SK-N-MC (cell line): Measurements from ENCODE around the gene PTPN12.
"Not testable (repeated sequence)": the region's sequence is repeated elsewhere in the genome, so short reads cannot be mapped to it uniquely, and the experiment has no call there.

ENCODE experiments used
- DNase-seq: peaks from one replicate; pipeline ENCODE4 v3.0.0-alpha.2; 2011; ENCODE audit warnings: low read depth, low spot score
- H3K27ac ChIP-seq: fragments of 200-600 bp; sonication (generic); 2 replicates; pipeline ENCODE4 v1.5.1; 2016; ENCODE audit warnings: mixed run types
- H3K36me3 ChIP-seq: fragments of 200-600 bp; sonication (generic); 2 replicates; pipeline ENCODE4 v1.6.1; 2017; ENCODE audit warnings: antibody characterized with exemption, low read length, mixed read lengths; ENCODE audit not compliant: insufficient read depth
- H3K4me3 ChIP-seq: fragments of 200-600 bp; sonication (generic); 2 replicates; pipeline ENCODE4 v1.5.1; 2016
- H3K9ac ChIP-seq: fragments of 200-600 bp; sonication (generic); 2 replicates; pipeline ENCODE4 v1.8.0; 2017; ENCODE audit warnings: mixed run types, mixed read lengths; ENCODE audit not compliant: insufficient read length
- H3K9me3 ChIP-seq: fragments of 200-600 bp; sonication (generic); 2 replicates; pipeline ENCODE4 v1.6.1; 2017; ENCODE audit warnings: low read depth, mild to moderate bottlenecking, antibody characterized with exemption, low read length, moderate library complexity, mixed read lengths
- EZH2 ChIP-seq: fragments of 200-600 bp; sonication (generic); IDR thresholded peaks from one replicate; pipeline ENCODE4 v1.6.1; 2017; ENCODE audit warnings: antibody characterized with exemption
- FOXP2 ChIP-seq: optimal IDR thresholded peaks from 2 replicates; pipeline ENCODE3; 2011; ENCODE audit warnings: mild to moderate bottlenecking, moderate library complexity; ENCODE audit not compliant: insufficient read depth; ENCODE audit errors: extremely low read length, control extremely low read depth
- POLR2AphosphoS5 ChIP-seq: IDR thresholded peaks from 2 replicates; pipeline ENCODE4 v1.6.1; 2012; ENCODE audit warnings: mild to moderate bottlenecking, low read depth, low read length, borderline replicate concordance

Gene PTPN12

GRCh38 chr7:77520261-77520660 is 16.8 kb upstream of the PTPN12 start:
- Histone ChIP-seq H3K36me3 (no peaks in the 10 kb centered on the region), H3K27ac (no peak overlapping the region), H3K4me3 (no peak overlapping the region), H3K9ac (no peak overlapping the region), H3K9me3 (no peaks in the 10 kb centered on the region)
- no peak for TF ChIP-seq POLR2AphosphoS5
- no peak for TF ChIP-seq EZH2
- TF ChIP-seq FOXP2 = no peak
- no peak for DNase-seq

- not testable (repeated sequence) for H3K9ac ChIP-seq, H3K4me3 ChIP-seq, H3K36me3 ChIP-seq, H3K27ac ChIP-seq, H3K9me3 ChIP-seq, DNase-seq
Observed at GRCh38 chr7:77521537-77521936, 15.6 kb upstream of the PTPN12 start.

- H3K9ac ChIP-seq = no peak overlapping the region
- DNase-seq = no peak
- H3K27ac ChIP-seq = no peak overlapping the region
- TF ChIP-seq POLR2AphosphoS5 (no peak), EZH2 (no peak), FOXP2 (no peak)
- H3K36me3 ChIP-seq = no peaks in the 10 kb centered on the region
- H3K9me3 ChIP-seq = no peaks in the 10 kb centered on the region
- H3K4me3 ChIP-seq = no peak overlapping the region
Observed at GRCh38 chr7:77524731-77525130, 12.4 kb upstream of the PTPN12 start.

GRCh38 chr7:77525231-77525630 is 11.9 kb upstream of the PTPN12 start:
- Histone ChIP-seq H3K9me3 (no peaks in the 10 kb centered on the region), H3K4me3 (no peak overlapping the region), H3K27ac (no peak overlapping the region), H3K9ac (no peak overlapping the region), H3K36me3 (no peaks in the 10 kb centered on the region)
- no peak for DNase-seq
- TF ChIP-seq EZH2 (no peak), FOXP2 (no peak), POLR2AphosphoS5 (no peak)

GRCh38 chr7:77528368-77528767 is 8.7 kb upstream of the PTPN12 start:
- Histone ChIP-seq H3K4me3 (no peak overlapping the region), H3K27ac (no peak overlapping the region), H3K9me3 (no peaks in the 10 kb centered on the region), H3K9ac (no peak overlapping the region), H3K36me3 (no peaks in the 10 kb centered on the region)
- no peak for DNase-seq
- no peak for TF ChIP-seq FOXP2
- TF ChIP-seq EZH2 = no peak
- no peak for TF ChIP-seq POLR2AphosphoS5

- H3K36me3 ChIP-seq = no peaks in the 10 kb centered on the region
- no peak for DNase-seq
- no peak for TF ChIP-seq FOXP2
- no peak for TF ChIP-seq POLR2AphosphoS5
- no peak for TF ChIP-seq EZH2
- H3K9ac ChIP-seq = no peak overlapping the region
- no peak overlapping the region for H3K27ac ChIP-seq
- no peaks in the 10 kb centered on the region for H3K9me3 ChIP-seq
- H3K4me3 ChIP-seq = no peak overlapping the region
Observed at GRCh38 chr7:77529279-77529678, 7.8 kb upstream of the PTPN12 start.

- Histone ChIP-seq H3K36me3 (no peaks in the 10 kb centered on the region), H3K9me3 (no peaks in the 10 kb centered on the region), H3K27ac (no peak overlapping the region), H3K9ac (no peak overlapping the region), H3K4me3 (no peak overlapping the region)
- TF ChIP-seq FOXP2 = no peak
- TF ChIP-seq POLR2AphosphoS5 = no peak
- no peak for DNase-seq
Observed at GRCh38 chr7:77531038-77531437, 6.1 kb upstream of the PTPN12 start.

GRCh38 chr7:77532247-77532646 is 4.8 kb upstream of the PTPN12 start:
- no peak for DNase-seq
- Histone ChIP-seq H3K9me3 (no peaks in the 10 kb centered on the region), H3K9ac (no peak overlapping the region), H3K4me3 (no peak overlapping the region), H3K27ac (no peak overlapping the region), H3K36me3 (no peaks in the 10 kb centered on the region)
- no peak for TF ChIP-seq POLR2AphosphoS5
- no peak for TF ChIP-seq FOXP2
- no peak for TF ChIP-seq EZH2

- not testable (repeated sequence) for H3K4me3 ChIP-seq, H3K36me3 ChIP-seq, H3K9me3 ChIP-seq, DNase-seq, H3K9ac ChIP-seq, H3K27ac ChIP-seq
Observed at GRCh38 chr7:77532732-77533131, 4.4 kb upstream of the PTPN12 start.

- not testable (repeated sequence) for H3K4me3 ChIP-seq, H3K36me3 ChIP-seq, H3K27ac ChIP-seq, H3K9me3 ChIP-seq, H3K9ac ChIP-seq, DNase-seq
Observed at GRCh38 chr7:77534046-77534445, 3.0 kb upstream of the PTPN12 start.
